ENCODE data around the gene ACTN3. TPM values are rescaled to one million over a fixed set of nuclear protein-coding genes. Genes with fewer than 3 reads are reported as not detected.
"Not testable (repeated sequence)": the region's sequence is repeated elsewhere in the genome, so short reads cannot be mapped to it uniquely, and the experiment has no call there.

ACTN3 gene
- total RNA-seq, result not detected
- long read RNA-seq, result 0 reads

- intact Hi-C loops (cut with DNase I), result no loop called here
- peak; percentile 40 for ATAC-seq (ENCODE audit: poor library complexity)
- peak; percentile 68 for DNase-seq
Observed at GRCh38 chr11:66546368-66546965, at the start of gene ACTN3. ACTN3 (plus strand) TSS chr11:66546903; CDS start chr11:66546938, 35 bp downstream.

GRCh38 chr11:66497206-66497605 is 49.5 kb upstream of the ACTN3 start:
- intact Hi-C loops (cut with DNase I), result no loop called here
- ATAC-seq (ENCODE audit: poor library complexity), result no peak
- no peak for DNase-seq

GRCh38 chr11:66498506-66498905 is 48.2 kb upstream of the ACTN3 start:
- ATAC-seq (ENCODE audit: poor library complexity) (no peak), DNase-seq (no peak)
- intact Hi-C loops (cut with DNase I), result no loop called here

GRCh38 chr11:66505276-66505816 is 41.4 kb upstream of the ACTN3 start:
- DNase-seq (no peak), ATAC-seq (ENCODE audit: poor library complexity) (no peak)
- intact Hi-C loops (cut with DNase I), result no loop called here

- intact Hi-C loops (cut with DNase I), result no loop called here
- ATAC-seq (ENCODE audit: poor library complexity) (no peak), DNase-seq (no peak)
Observed at GRCh38 chr11:66509131-66509561, 37.6 kb upstream of the ACTN3 start.

- ATAC-seq (ENCODE audit: poor library complexity), result peak; percentile 98
- intact Hi-C loops (cut with DNase I), result no loop called here
- DNase-seq, result peak; percentile 95
Observed at GRCh38 chr11:66510271-66510989, 36.3 kb upstream of the ACTN3 start, which contains the start of gene BBS1. BBS1 (plus strand) TSS chr11:66510635; CDS start chr11:66510660, 25 bp downstream.

- ATAC-seq (ENCODE audit: poor library complexity), result no peak
Observed at GRCh38 chr11:66510990-66511339, 35.7 kb upstream of the ACTN3 start.

GRCh38 chr11:66523611-66524010 is 23.1 kb upstream of the ACTN3 start:
- intact Hi-C loops (cut with DNase I), result no loop called here
- DNase-seq, result peak; percentile 72
- peak; percentile 90 for ATAC-seq (ENCODE audit: poor library complexity)

More at GRCh38 chr11:66510990-66511339, 35.7 kb upstream of the ACTN3 start:
- intact Hi-C loops (cut with DNase I), result no loop called here
- no peak for DNase-seq

- ATAC-seq (ENCODE audit: poor library complexity), result peak; percentile 48
- DNase-seq, result no peak
- intact Hi-C loops (cut with DNase I), result no loop called here
Observed at GRCh38 chr11:66524304-66525040, 22.2 kb upstream of the ACTN3 start.

GRCh38 chr11:66529069-66529468 is 17.6 kb upstream of the ACTN3 start:
- intact Hi-C loops (cut with DNase I), result no loop called here
- ATAC-seq (ENCODE audit: poor library complexity), result no peak
- DNase-seq, result no peak

- DNase-seq (no peak), ATAC-seq (ENCODE audit: poor library complexity) (no peak)
- intact Hi-C loops (cut with DNase I), result no loop called here
Observed at GRCh38 chr11:66529655-66530054, 17.0 kb upstream of the ACTN3 start.

GRCh38 chr11:66530927-66531709 is 15.6 kb upstream of the ACTN3 start:
- no peak for DNase-seq
- no peak for ATAC-seq (ENCODE audit: poor library complexity)
- intact Hi-C loops (cut with DNase I), result no loop called here

GRCh38 chr11:66531841-66532240 is 14.9 kb upstream of the ACTN3 start:
- ATAC-seq (ENCODE audit: poor library complexity), result no peak
- no peak for DNase-seq
- intact Hi-C loops (cut with DNase I), result no loop called here

- intact Hi-C loops (cut with DNase I), result no loop called here
- DNase-seq (no peak), ATAC-seq (ENCODE audit: poor library complexity) (no peak)
Observed at GRCh38 chr11:66532784-66533183, 13.9 kb upstream of the ACTN3 start.

GRCh38 chr11:66539170-66539869 is 7.4 kb upstream of the ACTN3 start:
- intact Hi-C loops (cut with DNase I), result no loop called here
- DNase-seq (no peak), ATAC-seq (ENCODE audit: poor library complexity) (no peak)

- intact Hi-C loops (cut with DNase I), result no loop called here
- ATAC-seq (ENCODE audit: poor library complexity) (no peak), DNase-seq (no peak)
Observed at GRCh38 chr11:66539870-66540213, 6.9 kb upstream of the ACTN3 start.

- DNase-seq; ATAC-seq (ENCODE audit: poor library complexity); intact Hi-C loops (cut with DNase I): not testable (repeated sequence)
Observed at GRCh38 chr11:66540598-66540997, 6.1 kb upstream of the ACTN3 start.

- intact Hi-C loops (cut with DNase I), result no loop called here
- DNase-seq (no peak), ATAC-seq (ENCODE audit: poor library complexity) (no peak)
Observed at GRCh38 chr11:66541892-66542291, 4.8 kb upstream of the ACTN3 start.
